Measurements from ENCODE around the gene ARPC2.

DNA sequence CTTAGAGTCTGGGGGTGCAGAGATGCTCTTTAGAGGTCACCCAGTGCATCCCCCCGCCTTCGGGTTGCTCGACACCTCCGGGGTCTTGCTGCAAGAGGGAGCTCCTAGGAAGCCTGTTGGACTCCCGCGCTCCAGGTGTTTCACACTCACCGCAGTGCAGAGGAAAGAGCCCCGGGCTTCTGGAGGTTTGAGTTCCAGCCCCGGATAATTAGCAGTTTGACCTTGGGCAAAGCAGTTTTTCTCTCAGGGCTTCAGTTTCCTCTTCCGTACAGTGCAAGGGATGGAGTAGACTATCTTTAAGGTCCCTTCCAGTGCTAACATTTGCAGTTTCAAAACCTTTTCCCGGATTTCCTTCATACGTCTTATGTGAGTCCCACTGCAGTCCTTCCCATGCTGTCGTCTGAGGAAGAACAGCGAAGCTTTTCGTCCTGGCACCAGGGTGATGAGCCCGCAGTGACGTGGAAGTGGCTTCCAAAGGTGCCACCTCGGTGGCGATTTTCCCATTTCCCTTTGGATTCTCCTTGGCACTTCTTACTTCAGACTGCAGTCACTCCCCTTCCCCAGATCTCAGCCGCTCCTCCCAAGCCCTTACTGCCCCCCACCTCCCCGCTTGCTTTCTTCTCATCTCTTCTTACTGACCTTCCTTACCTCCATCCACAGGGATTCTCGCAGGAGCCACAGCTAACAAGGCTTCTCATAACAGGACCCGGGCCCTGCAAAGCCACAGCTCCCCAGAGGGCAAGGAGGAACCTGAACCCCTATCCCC lies 53.9 kb downstream of the ARPC2 start:
- TF ChIP-seq TARDBP (IDR thresholded peaks at IDR 0.05), result no peak
- TF ChIP-seq ELF4 (IDR thresholded peaks at IDR 0.05), result no peak
- no peak for TF ChIP-seq FOXM1 (IDR thresholded peaks at IDR 0.05; ENCODE audit: borderline replicate concordance)
- TF ChIP-seq SP1 (IDR thresholded peaks at IDR 0.05), result no peak
- no peak for TF ChIP-seq ZNF384 (IDR thresholded peaks at IDR 0.05)

Data from HEK293T (cell line).